Pancreas (tissue), 10 donors: ENCODE data around the gene NYAP1. TPM values are rescaled to one million over a fixed set of nuclear protein-coding genes. Genes with fewer than 3 reads are reported as not detected.
"Not testable (repeated sequence)": the region's sequence is repeated elsewhere in the genome, so short reads cannot be mapped to it uniquely, and the experiment has no call there.

ENCODE experiments used
- ATAC-seq, 4 donors: fragments of 200-7000 bp; cut with Tn5 transposase; one replicate each; pipeline versions ENCODE4 v1.8.0 to v1.9.1; 2020; ENCODE audit warnings: mild to moderate bottlenecking in 4 of 4, moderate library complexity in 4 of 4
- DNase-seq, 6 donors: peaks; one replicate each; pipeline ENCODE4 v3.0.0-alpha.2; 2020
- FAIRE-seq: peaks from 2 replicates; lab custom pipeline; 2012; peaks lifted over from hg19 to GRCh38; lab: Jason Lieb, UNC
- H3K27ac ChIP-seq, 4 donors: fragments of 200-600 bp; sonication (generic); 1 replicate in 3 of 4; 2 replicates in 1 of 4; pipeline versions ENCODE4 v1.5.0 to v1.8.0; 2020
- H3K27me3 ChIP-seq, 4 donors: fragments of 200-600 bp; one replicate each; pipeline ENCODE4 v1.8.0; 2021
- H3K36me3 ChIP-seq, 3 donors: fragments of 200-600 bp; sonication (generic) in 1 of 3; one replicate each; pipeline versions ENCODE4 v1.5.0 to v1.8.0; 2020 to 2021
- H3K4me1 ChIP-seq, 3 donors: fragments of 200-600 bp; one replicate each; pipeline ENCODE4 v1.8.0; 2021
- H3K4me3 ChIP-seq, 4 donors: fragments of 200-600 bp; sonication (generic) in 2 of 4; one replicate each; pipeline versions ENCODE4 v1.5.0 to v1.8.0; 2020 to 2021
- H3K9me3 ChIP-seq, 4 donors: fragments of 200-600 bp; one replicate each; pipeline ENCODE4 v1.8.0; 2021
- WGBS, 2 donors: extraction: QIAGEN DNeasy Blood & Tissue Kit; methylation state at CpG; one replicate each; pipeline ENCODE4 v1.1.7; 2013; 5-methylcytosine and 5-hydroxymethylcytosine counted together
- intact Hi-C, 3 donors: fragments of 100-400 bp; cut with DNase I; formaldehyde crosslinking; loops; one replicate each; pipeline versions ENCODE4 v1.11.1 to v1.14.2; 2022
- polyA plus RNA-seq, 2 donors: library from polyadenylated mRNA; stranded (reverse); fragments of 200-250 nt; gene quantifications; one replicate each; pipeline ENCODE4 v1.2.3, GENCODE V29; 2013
- total RNA-seq, 6 donors: library from RNA; stranded (reverse); fragmentation: NEBNext Ultra II Directional in 4 of 6; extraction: Animal tissue kit (Norgen Biotek cat#: 25700) in 4 of 6; gene quantifications; one replicate each; pipeline versions ENCODE4 v1.2.1 to v1.2.4, GENCODE V29; 2021 to 2023
- TF ChIP-seq, protein P1 (sequence below), 4 donors: fragments of 200-600 bp; sonication (generic) in 3 of 4; IDR thresholded peaks; one replicate each; pipeline versions ENCODE4 v1.5.0 to v1.8.0; 2021; ENCODE audit warnings: antibody characterized with exemption in 4 of 4
- donor health status: healthy with polysubstance abuse.
- donor health status: DM: no; HTN: no; CAD: no; lungs with moderate emphysema.
- donor health status: DM: no; HTN: no; CAD: no.
- donor health status: control.
- donor health status: control.
- donor health status: Bipolar disorder and iron deficiency.
- donor health status: DM: yes; HTN: yes; CAD: no.
- donor health status: DM: no; HTN: no; CAD: no.
- donor health status: DM: no; HTN: no; CAD: no.
- donor health status: DM: yes; HTN: yes; CAD: no.

NYAP1 gene
- total and polyA plus RNA-seq, 8 donors: 0.25 to 4.8 (median 0.96) TPM

DNA sequence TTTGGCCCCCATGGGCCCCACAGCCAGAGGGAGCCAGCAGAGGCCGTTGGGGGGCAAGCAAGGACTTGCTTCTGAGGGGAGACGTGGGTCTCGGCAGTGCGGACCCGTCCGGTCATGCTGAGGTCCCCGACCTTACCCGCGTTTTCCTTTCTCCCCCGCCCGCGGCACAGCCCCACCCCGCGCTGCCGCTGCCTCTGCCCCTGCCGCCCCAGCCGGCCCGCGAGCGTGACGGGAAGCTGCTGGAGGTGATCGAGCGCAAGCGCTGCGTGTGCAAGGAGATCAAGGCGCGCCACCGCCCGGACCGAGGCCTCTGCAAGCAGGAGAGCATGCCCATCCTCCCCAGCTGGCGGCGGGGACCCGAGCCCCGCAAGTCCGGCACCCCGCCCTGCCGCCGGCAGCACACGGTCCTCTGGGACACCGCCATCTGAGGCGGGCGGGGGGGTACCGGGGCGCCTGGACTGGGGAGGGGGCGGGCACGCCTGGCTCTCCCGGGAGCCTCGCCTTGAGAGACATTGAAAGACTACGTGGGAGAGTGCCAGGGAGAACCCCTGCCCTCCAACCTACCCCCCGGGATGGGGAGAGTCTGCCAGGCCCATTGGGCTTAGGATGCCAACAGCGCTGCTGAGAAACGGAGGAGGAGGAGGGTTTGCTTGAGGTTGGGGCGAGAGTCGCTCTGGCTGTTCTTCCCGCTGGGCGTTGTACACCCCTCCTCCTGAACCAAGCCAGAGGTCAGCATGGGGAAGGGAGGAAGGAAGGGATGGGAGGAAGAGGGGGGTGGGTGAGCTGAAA, 9.9 kb downstream of the NYAP1 start:
- ATAC-seq (peak in 3 of 4 donors; percentile 74 to 82 (median 75)), FAIRE-seq (no peak), DNase-seq (peak in 3 of 6 donors; percentile 47 to 83 (median 80))
- H3K27me3 ChIP-seq: no peaks in the 10 kb centered on the region
- intact Hi-C loops: no loop called here
- H3K9me3 ChIP-seq: no peaks in the 10 kb centered on the region
- peak overlapping the region in 3 of 4 donors; percentile 8 to 46 (median 25) for H3K4me3 ChIP-seq
- peaks cover 0 to 5% (median 0%) of the 10 kb centered on the region in 3 donors for H3K4me1 ChIP-seq
- 12 to 15% methylated on average over 39 to 56 of the region's 56 CpGs for WGBS, 2 donors
- no peak overlapping the region for H3K27ac ChIP-seq
- no peaks in the 10 kb centered on the region for H3K36me3 ChIP-seq
- TF ChIP-seq, protein P1, sequence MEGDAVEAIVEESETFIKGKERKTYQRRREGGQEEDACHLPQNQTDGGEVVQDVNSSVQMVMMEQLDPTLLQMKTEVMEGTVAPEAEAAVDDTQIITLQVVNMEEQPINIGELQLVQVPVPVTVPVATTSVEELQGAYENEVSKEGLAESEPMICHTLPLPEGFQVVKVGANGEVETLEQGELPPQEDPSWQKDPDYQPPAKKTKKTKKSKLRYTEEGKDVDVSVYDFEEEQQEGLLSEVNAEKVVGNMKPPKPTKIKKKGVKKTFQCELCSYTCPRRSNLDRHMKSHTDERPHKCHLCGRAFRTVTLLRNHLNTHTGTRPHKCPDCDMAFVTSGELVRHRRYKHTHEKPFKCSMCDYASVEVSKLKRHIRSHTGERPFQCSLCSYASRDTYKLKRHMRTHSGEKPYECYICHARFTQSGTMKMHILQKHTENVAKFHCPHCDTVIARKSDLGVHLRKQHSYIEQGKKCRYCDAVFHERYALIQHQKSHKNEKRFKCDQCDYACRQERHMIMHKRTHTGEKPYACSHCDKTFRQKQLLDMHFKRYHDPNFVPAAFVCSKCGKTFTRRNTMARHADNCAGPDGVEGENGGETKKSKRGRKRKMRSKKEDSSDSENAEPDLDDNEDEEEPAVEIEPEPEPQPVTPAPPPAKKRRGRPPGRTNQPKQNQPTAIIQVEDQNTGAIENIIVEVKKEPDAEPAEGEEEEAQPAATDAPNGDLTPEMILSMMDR (IDR thresholded peaks at IDR 0.05): no peak

DNA sequence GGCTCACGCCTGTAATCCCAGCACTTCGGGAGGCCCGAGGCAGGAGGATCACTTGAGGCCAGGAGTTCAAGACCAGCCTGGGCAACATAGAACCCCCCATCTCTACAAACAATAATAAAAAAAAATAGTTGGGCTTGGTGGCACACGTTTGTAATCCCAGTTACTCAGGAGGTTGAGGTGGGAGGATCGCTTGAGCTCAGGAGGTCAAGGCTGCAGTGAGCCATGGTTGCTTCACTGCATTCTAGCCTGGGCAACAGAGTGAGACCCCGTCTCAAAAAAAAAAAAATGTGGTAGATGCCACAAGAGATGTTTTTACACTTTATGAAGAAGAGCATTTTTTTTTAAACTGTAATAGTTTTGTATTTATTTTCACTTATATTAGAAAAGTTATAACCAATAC, 12.8 kb downstream of the NYAP1 start:
- no peaks in the 10 kb centered on the region for H3K9me3 ChIP-seq
- WGBS, 2 donors: 67 to 76% methylated on average over 6 of the region's 6 CpGs
- H3K4me1 ChIP-seq: peaks cover 0 to 5% (median 0%) of the 10 kb centered on the region in 3 donors
- ATAC-seq (no peak), FAIRE-seq (no peak), DNase-seq (no peak)
- no peak overlapping the region for H3K27ac ChIP-seq
- H3K36me3 ChIP-seq: no peaks in the 10 kb centered on the region
- H3K27me3 ChIP-seq: no peaks in the 10 kb centered on the region
- intact Hi-C loops: no loop called here
- TF ChIP-seq, protein P1 (IDR thresholded peaks at IDR 0.05): no peak
- no peak overlapping the region for H3K4me3 ChIP-seq

DNA sequence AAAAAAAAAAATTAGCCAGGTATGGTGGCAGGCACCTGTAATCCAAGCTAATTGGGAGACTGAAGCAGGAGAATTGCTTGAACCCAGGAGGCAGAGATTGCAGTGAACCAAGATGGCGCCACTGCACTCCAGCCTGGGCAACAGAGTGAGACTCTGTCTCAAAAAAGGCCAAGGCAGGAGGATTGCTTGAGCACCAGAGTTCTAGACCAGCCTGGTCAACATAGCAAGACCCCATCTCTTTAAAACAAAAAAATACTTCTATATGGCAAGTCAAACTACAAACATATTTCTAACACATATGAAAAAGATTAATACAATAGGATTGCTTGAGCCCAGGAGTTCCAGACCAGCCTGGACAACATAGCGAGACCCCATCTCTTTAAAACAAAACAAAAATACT, 17.0 kb downstream of the NYAP1 start:
- H3K9me3 ChIP-seq, ATAC-seq, H3K4me3 ChIP-seq, H3K36me3 ChIP-seq, H3K27me3 ChIP-seq, H3K4me1 ChIP-seq, intact Hi-C loops, FAIRE-seq, H3K27ac ChIP-seq, DNase-seq: not testable (repeated sequence)
- WGBS, 2 donors: 86 to 93% methylated on average over 2 of the region's 2 CpGs

DNA sequence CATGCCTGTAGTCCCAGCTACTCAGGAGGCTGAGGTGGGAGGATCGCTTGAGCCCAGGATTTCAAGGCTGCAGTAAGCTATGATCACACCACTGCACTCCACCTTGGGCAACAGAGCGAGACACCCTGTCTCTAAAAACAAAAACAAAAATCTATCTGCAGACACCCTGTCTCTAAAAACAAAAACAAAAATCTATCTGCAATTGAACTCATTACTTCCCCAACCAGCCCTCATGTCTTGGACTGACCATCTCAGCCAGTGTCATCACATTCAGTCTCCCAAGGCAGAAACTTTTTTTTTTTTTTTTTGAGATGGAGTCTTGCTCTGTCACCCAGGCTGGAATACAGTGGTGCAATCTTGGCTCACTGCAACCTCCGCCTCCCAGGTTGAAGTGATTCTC, 20.3 kb downstream of the NYAP1 start:
- ATAC-seq, DNase-seq, H3K4me1 ChIP-seq, H3K27ac ChIP-seq, H3K4me3 ChIP-seq, H3K9me3 ChIP-seq, H3K27me3 ChIP-seq, intact Hi-C loops, FAIRE-seq, H3K36me3 ChIP-seq: not testable (repeated sequence)
- WGBS, 2 donors: 93 to 98% methylated on average over 3 of the region's 3 CpGs

DNA sequence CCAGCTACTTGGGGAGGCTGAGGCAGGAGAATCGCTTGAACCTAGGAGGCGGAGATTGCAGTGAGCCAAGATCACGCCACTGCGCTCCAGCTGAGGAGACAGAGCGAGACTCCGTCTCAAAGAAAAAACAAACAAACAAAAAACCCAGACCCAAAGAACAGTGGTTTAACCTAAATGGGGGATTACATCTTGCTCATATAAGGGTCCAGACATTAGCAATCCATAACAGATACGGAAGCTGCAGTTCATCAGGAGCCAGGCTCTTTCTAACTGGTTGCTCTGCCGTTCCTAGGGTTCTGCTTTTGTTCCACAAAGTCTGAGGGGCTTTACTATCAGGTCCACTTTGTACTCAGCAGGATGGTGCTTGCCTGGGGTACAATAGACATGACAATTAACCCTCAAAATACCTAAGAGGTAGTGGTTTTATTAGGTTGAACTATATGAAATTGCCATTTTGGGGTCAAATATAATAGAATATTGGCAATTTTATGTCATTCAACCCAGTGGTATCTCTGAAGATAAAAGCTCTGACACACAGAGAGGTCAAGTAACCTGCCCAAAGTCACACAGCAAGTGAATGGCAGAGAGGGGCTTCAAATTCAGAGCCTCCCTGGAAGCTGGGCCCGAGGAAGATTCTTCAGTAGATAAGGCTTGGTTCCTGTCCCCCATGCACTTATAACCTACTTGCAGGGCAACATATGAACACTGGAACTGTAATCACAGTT, 21.3 kb downstream of the NYAP1 start:
- ATAC-seq: no peak
- WGBS, 2 donors: 93% methylated on average over 9 of the region's 9 CpGs
- no peak overlapping the region for H3K4me3 ChIP-seq
- FAIRE-seq: no peak
- TF ChIP-seq, protein P1 (IDR thresholded peaks at IDR 0.05): no peak
- H3K9me3 ChIP-seq: no peaks in the 10 kb centered on the region
- intact Hi-C loops: no loop called here
- no peak for DNase-seq
- no peak overlapping the region for H3K27ac ChIP-seq
- H3K27me3 ChIP-seq: no peaks in the 10 kb centered on the region
- no peaks in the 10 kb centered on the region for H3K4me1 ChIP-seq
- no peaks in the 10 kb centered on the region for H3K36me3 ChIP-seq
